K562 (cell line): ENCODE data around the gene NPFFR1. TPM values are rescaled to one million over a fixed set of nuclear protein-coding genes. Genes with fewer than 3 reads are reported as not detected.

Experiments
- BRCA1 ChIP-seq, 2 experiments: fragments of 450-650 bp in 1 of 2; sonication (generic) in 1 of 2; formaldehyde crosslinking in 1 of 2; IDR thresholded peaks; 2 replicates each; pipeline versions ENCODE4 v1.5.0 to v1.6.1; 2017 to 2020; ENCODE audit warnings: mild to moderate bottlenecking in 1 of 2, missing genetic modification reagents in 1 of 2
- CREB1 ChIP-seq, 2 experiments: sonication (generic) in 1 of 2; formaldehyde crosslinking in 1 of 2; IDR thresholded peaks; 2 replicates each; pipeline versions ENCODE4 v1.6.1 to v1.8.0; 2012 to 2022; ENCODE audit warnings: inconsistent platforms in 1 of 2, mild to moderate bottlenecking in 1 of 2, missing genetic modification reagents in 1 of 2, moderate library complexity in 1 of 2
- DMBX1 ChIP-seq: fragments of 250-450 bp; sonication (Bioruptor Pico); IDR thresholded peaks from 2 replicates; pipeline ENCODE4 v1.8.0; 2022; ENCODE audit warnings: inconsistent platforms, mild to moderate bottlenecking, moderate library complexity, borderline replicate concordance
- EP300 ChIP-seq: IDR thresholded peaks from 2 replicates; pipeline ENCODE4 v1.6.1; 2012; ENCODE audit warnings: low read length, improper control_type of control experiment
- ERF ChIP-seq: fragments of 450-650 bp; formaldehyde crosslinking; IDR thresholded peaks from 2 replicates; pipeline ENCODE4 v1.4.0; 2020; ENCODE audit warnings: mild to moderate bottlenecking, mixed read lengths
- ETV1 ChIP-seq: fragments of 450-650 bp; conservative IDR thresholded peaks from 2 replicates; pipeline ENCODE4 v1.6.1; 2016; ENCODE audit warnings: missing genetic modification characterization, control low read depth, low read depth, missing compliant biosample characterization
- KDM1A ChIP-seq, 2 experiments: fragments of 450-650 bp; IDR thresholded peaks; 2 replicates each; pipeline ENCODE4 v1.6.1; 2016; ENCODE audit warnings: mild to moderate bottlenecking in 2 of 2
- MCM3 ChIP-seq: fragments of 450-650 bp; IDR thresholded peaks from 2 replicates; pipeline ENCODE4 v1.6.1; 2016
- NBN ChIP-seq: fragments of 450-650 bp; IDR thresholded peaks from 2 replicates; pipeline ENCODE4 v1.6.1; 2016; ENCODE audit warnings: low read depth, mild to moderate bottlenecking
- NFYB ChIP-seq: IDR thresholded peaks from 2 replicates; pipeline ENCODE4 v1.6.1; 2011; ENCODE audit warnings: mild to moderate bottlenecking, moderate library complexity; ENCODE audit not compliant: insufficient read length; ENCODE audit errors: extremely low read depth
- NR3C1 ChIP-seq: sonication (generic); formaldehyde crosslinking; IDR thresholded peaks from 2 replicates; pipeline ENCODE4 v1.8.1; 2022; ENCODE audit warnings: missing genetic modification reagents
- RUNX1 ChIP-seq: sonication (generic); IDR thresholded peaks from 2 replicates; pipeline ENCODE4 v1.6.1; 2016; ENCODE audit warnings: antibody characterized with exemption, low read depth
- SMARCE1 ChIP-seq: fragments of 450-650 bp; IDR thresholded peaks from 2 replicates; pipeline ENCODE4 v1.7.1; 2016; ENCODE audit warnings: mild to moderate bottlenecking
- TAF1 ChIP-seq: IDR thresholded peaks from 2 replicates; pipeline ENCODE4 v1.6.1; 2011; ENCODE audit warnings: mild to moderate bottlenecking, low read length, moderate library complexity; ENCODE audit not compliant: insufficient read depth, control insufficient read depth, severe bottlenecking; ENCODE audit errors: extremely low read depth
- ZBTB17 ChIP-seq: fragments of 450-650 bp; formaldehyde crosslinking; IDR thresholded peaks from 2 replicates; pipeline ENCODE4 v1.4.0; 2020; ENCODE audit warnings: mild to moderate bottlenecking
- ZEB2 ChIP-seq: fragments of 450-650 bp; IDR thresholded peaks from 2 replicates; pipeline ENCODE4 v1.6.1; 2016
- ZNF23 ChIP-seq: fragments of 250-450 bp; sonication (Bioruptor Pico); IDR thresholded peaks from 2 replicates; pipeline ENCODE4 v1.4.0; 2020; ENCODE audit warnings: mild to moderate bottlenecking
- ZNF668 ChIP-seq: fragments of 250-450 bp; sonication (Bioruptor Pico); IDR thresholded peaks from 2 replicates; pipeline ENCODE4 v1.8.0; 2022; ENCODE audit warnings: mild to moderate bottlenecking, inconsistent platforms
- polyA plus RNA-seq, 8 experiments: library from polyadenylated mRNA; depleted of rRNA in 4 of 8; stranded (reverse) in 5 of 8; unstranded in 3 of 8; fragments of >200 nt; fragmentation: Nextera tagmentation in 2 of 8; fragmentation: Illumina TruSeq in 1 of 8; extraction: Ambion mirVana in 2 of 8; extraction: Trizol in 1 of 8; gene quantifications; 2 replicates each; pipeline versions ENCODE4 v1.2.1 to v1.2.3, GENCODE V29; 2011 to 2014; ENCODE audit warnings: inconsistent platforms in 1 of 8, missing spikeins in 1 of 8
- total RNA-seq, 7 experiments: library from RNA; depleted of rRNA in 6 of 7; stranded (reverse); fragments of >200 nt in 6 of 7; fragmentation: Illumina TruSeq in 2 of 7; extraction: Trizol in 2 of 7; gene quantifications; 2 replicates each; pipeline versions ENCODE4 v1.2.1 to v1.2.3, GENCODE V29; 2011 to 2021; ENCODE audit warnings: low replicate concordance in 1 of 7
- TF ChIP-seq, protein P1 (sequence below), 2 experiments: fragments of 450-650 bp; IDR thresholded peaks; 2 replicates each; pipeline ENCODE4 v1.6.1; 2016; ENCODE audit warnings: mild to moderate bottlenecking in 2 of 2, borderline replicate concordance in 1 of 2, low read depth in 1 of 2, moderate library complexity in 1 of 2
- TF ChIP-seq, protein P2 (sequence below): sonication (generic); formaldehyde crosslinking; IDR thresholded peaks from 2 replicates; pipeline ENCODE4 v1.8.0; 2023; ENCODE audit warnings: mild to moderate bottlenecking, missing genetic modification reagents

NPFFR1 gene
- total and polyA plus RNA-seq, 9 of the 15 experiments (the other 6 are each of a cell fraction or from before 2014, with no cell fraction given): under 0.01 TPM; not detected in 8

GRCh38 chr10:70232155-70232858 is 51.5 kb downstream of the NPFFR1 start (continued):
- TF ChIP-seq, protein P1, sequence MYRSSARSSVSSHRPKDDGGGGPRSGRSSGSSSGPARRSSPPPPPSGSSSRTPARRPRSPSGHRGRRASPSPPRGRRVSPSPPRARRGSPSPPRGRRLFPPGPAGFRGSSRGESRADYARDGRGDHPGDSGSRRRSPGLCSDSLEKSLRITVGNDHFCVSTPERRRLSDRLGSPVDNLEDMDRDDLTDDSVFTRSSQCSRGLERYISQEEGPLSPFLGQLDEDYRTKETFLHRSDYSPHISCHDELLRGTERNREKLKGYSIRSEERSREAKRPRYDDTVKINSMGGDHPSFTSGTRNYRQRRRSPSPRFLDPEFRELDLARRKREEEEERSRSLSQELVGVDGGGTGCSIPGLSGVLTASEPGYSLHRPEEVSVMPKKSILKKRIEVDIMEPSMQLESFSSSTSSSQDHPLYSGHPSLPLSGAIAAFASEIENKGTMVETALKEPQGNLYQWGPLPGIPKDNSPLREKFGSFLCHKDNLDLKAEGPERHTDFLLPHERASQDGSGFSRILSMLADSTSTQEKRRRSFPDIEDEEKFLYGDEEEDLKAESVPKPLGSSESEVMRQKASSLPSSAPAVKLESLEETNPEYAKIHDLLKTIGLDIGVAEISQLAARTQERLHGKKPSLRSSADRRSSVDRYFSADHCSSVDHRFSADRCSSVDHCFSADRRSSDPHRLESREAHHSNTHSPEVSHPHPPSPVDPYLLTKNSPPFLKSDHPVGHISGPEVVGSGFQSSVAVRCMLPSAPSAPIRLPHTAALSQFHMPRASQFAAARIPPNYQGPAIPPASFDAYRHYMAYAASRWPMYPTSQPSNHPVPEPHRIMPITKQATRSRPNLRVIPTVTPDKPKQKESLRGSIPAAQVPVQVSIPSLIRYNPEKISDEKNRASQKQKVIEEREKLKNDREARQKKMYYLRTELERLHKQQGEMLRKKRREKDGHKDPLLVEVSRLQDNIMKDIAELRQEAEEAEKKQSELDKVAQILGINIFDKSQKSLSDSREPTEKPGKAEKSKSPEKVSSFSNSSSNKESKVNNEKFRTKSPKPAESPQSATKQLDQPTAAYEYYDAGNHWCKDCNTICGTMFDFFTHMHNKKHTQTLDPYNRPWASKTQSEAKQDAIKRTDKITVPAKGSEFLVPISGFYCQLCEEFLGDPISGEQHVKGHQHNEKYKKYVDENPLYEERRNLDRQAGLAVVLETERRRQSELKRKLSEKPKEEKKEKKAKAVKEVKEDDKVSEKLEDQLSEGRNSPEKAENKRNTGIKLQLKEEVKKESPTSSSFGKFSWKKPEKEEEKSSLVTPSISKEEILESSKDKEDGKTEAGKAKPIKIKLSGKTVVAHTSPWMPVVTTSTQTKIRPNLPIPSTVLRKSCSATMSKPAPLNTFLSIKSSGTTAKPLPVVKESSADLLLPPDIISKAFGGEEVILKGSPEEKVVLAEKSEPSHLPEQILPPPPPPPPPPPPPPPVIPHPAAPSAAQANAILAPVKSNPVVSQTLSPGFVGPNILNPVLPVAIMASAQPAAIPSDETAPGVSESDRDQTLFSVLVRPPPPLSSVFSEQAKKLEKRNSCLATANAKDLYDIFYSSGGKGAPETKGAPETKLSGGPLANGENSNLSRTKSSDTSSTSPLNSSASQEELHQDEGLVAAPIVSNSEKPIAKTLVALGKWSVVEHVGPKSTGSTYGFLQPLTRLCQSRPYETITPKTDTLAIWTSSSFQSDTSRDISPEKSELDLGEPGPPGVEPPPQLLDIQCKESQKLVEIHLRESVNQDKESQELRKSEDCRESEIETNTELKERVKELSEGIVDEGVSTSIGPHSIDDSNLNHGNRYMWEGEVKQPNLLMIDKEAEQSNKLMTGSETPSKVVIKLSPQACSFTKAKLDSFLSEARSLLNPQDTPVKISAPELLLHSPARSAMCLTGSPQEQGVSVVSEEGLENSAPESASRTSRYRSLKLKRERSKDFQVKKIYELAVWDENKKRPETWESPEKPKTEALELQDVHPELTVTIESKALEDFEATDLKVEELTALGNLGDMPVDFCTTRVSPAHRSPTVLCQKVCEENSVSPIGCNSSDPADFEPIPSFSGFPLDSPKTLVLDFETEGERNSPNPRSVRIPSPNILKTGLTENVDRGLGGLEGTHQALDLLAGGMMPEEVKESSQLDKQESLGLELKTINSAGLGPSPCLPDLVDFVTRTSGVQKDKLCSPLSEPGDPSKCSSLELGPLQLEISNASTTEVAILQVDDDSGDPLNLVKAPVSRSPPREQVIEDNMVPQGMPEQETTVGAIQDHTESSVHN (IDR thresholded peaks at IDR 0.05; ENCODE audit: borderline replicate concordance in 1 of 2, low read depth in 1 of 2): 0 out of 4 replicates have a peak, but pooled peaks of 1 of the 2 experiments have one; percentile 32
- TF ChIP-seq ETV1 (tag) (no peak), EP300 (peak; percentile 45; the same call in 1 of the 2 replicates), MCM3 (no peak), CREB1 (IDR thresholded peaks at IDR 0.05) (0 out of 2 replicates have a peak, but pooled peaks have one; percentile 19), CREB1 (CRISPR knock-in tag; IDR thresholded peaks at IDR 0.05) (no peak; the same call in 1 of the 2 replicates), RUNX1 (no peak), ZNF668 (CRISPR knock-in tag) (no peak), NFYB (no peak), ERF (CRISPR knock-in tag) (peak; percentile 65; the same call in 1 of the 2 replicates), ZBTB17 (CRISPR knock-in tag) (no peak), KDM1A (IDR thresholded peaks at IDR 0.05) (no peak), BRCA1 (IDR thresholded peaks at IDR 0.05) (no peak), BRCA1 (CRISPR knock-in tag; IDR thresholded peaks at IDR 0.05) (no peak), NBN (peak; percentile 30; the same call in 1 of the 2 replicates), DMBX1 (CRISPR knock-in tag) (0 out of 2 replicates have a peak, but pooled peaks have one; percentile 10), SMARCE1 (peak; percentile 77; the same call in 1 of the 2 replicates), NR3C1 (CRISPR knock-in tag) (no peak), TAF1 (no peak), ZNF23 (CRISPR knock-in tag) (no peak), ZEB2 (peak; percentile 73; the same call in 1 of the 2 replicates)
- TF ChIP-seq, protein P2, sequence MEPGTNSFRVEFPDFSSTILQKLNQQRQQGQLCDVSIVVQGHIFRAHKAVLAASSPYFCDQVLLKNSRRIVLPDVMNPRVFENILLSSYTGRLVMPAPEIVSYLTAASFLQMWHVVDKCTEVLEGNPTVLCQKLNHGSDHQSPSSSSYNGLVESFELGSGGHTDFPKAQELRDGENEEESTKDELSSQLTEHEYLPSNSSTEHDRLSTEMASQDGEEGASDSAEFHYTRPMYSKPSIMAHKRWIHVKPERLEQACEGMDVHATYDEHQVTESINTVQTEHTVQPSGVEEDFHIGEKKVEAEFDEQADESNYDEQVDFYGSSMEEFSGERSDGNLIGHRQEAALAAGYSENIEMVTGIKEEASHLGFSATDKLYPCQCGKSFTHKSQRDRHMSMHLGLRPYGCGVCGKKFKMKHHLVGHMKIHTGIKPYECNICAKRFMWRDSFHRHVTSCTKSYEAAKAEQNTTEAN (CRISPR knock-in tag): no peak
